ENCODE data around the gene PSMD6.

DNA sequence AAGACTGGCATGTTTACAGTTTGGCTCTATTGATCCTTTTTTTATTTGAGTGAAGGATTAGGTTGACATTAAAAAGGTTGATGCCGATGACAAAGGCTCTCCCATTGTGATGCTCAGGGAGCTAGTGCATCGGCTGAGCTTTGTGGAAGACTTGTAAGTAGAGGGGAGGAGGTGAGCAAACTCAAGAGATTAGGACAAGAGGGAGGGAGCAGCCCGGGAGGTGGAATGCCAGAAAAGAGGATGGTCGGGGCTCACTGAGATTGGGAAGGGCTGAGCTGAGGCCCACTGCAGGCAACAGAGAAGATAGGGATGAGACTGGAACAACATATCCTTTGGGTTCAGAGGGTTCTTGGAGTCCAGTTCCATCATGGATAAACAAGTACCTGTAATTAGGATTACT lies 26.5 kb upstream of the PSMD6 start:
- TF ChIP-seq, protein P1, sequence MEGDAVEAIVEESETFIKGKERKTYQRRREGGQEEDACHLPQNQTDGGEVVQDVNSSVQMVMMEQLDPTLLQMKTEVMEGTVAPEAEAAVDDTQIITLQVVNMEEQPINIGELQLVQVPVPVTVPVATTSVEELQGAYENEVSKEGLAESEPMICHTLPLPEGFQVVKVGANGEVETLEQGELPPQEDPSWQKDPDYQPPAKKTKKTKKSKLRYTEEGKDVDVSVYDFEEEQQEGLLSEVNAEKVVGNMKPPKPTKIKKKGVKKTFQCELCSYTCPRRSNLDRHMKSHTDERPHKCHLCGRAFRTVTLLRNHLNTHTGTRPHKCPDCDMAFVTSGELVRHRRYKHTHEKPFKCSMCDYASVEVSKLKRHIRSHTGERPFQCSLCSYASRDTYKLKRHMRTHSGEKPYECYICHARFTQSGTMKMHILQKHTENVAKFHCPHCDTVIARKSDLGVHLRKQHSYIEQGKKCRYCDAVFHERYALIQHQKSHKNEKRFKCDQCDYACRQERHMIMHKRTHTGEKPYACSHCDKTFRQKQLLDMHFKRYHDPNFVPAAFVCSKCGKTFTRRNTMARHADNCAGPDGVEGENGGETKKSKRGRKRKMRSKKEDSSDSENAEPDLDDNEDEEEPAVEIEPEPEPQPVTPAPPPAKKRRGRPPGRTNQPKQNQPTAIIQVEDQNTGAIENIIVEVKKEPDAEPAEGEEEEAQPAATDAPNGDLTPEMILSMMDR (IDR thresholded peaks at IDR 0.05 in 4 of 5, conservative IDR thresholded peaks at IDR 0.05 in 1 of 5) = no peak
- no peak for TF ChIP-seq POLR2A (IDR thresholded peaks at IDR 0.05)

Data from gastrocnemius medialis (tissue), 4 donors.